B cell (primary cell): ENCODE measurements around the gene LIPI.

ENCODE experiments used
- CTCF ChIP-seq: fragments of 200-600 bp; IDR thresholded peaks from one replicate; pipeline ENCODE4 v1.8.0; 2022; ENCODE audit warnings: antibody characterized with exemption, mild to moderate bottlenecking
- EZH2 ChIP-seq: IDR thresholded peaks from 2 replicates; pipeline ENCODE4 v1.6.1; 2012; ENCODE audit warnings: borderline replicate concordance, low read depth, mild to moderate bottlenecking, moderate library complexity, low read length; ENCODE audit not compliant: insufficient read depth, poor library complexity, severe bottlenecking

GRCh38 chr21:14251336-14251735 is 40.6 kb upstream of the LIPI start:
- TF ChIP-seq CTCF (no peak), EZH2 (no peak)
